ENCODE measurements around the gene ABCC1.
A peak's percentile ranks its signal among the peaks of the same experiment; 100 is the strongest.

Gene ABCC1

GRCh38 chr16:16051132-16051531 is 101.7 kb downstream of the ABCC1 start:
- no peak for DNase-seq

GRCh38 chr16:16052916-16053315 is 103.5 kb downstream of the ABCC1 start:
- no peak for DNase-seq

- no peak for DNase-seq
These were observed 107.7 kb downstream of the ABCC1 start for GRCh38 chr16:16057102-16057501.

GRCh38 chr16:16059160-16059559 is 109.7 kb downstream of the ABCC1 start:
- no peak for DNase-seq

GRCh38 chr16:16059895-16060590 is 110.6 kb downstream of the ABCC1 start:
- DNase-seq, result no peak

- no peak for DNase-seq
These were observed 112.9 kb downstream of the ABCC1 start for GRCh38 chr16:16062023-16062937.

- DNase-seq, result no peak
These were observed 114.3 kb downstream of the ABCC1 start for GRCh38 chr16:16063683-16064082.

- no peak for DNase-seq
These were observed 115.5 kb downstream of the ABCC1 start for GRCh38 chr16:16064874-16065384.

- peak; percentile 83 for DNase-seq
These were observed 117.7 kb downstream of the ABCC1 start for GRCh38 chr16:16067127-16067526.

- DNase-seq, result no peak
These were observed 122.3 kb downstream of the ABCC1 start for GRCh38 chr16:16071631-16072244.

GRCh38 chr16:16073001-16073545 is 123.7 kb downstream of the ABCC1 start:
- no peak for DNase-seq

GRCh38 chr16:16073891-16074881 is 124.8 kb downstream of the ABCC1 start:
- DNase-seq, result no peak

- no peak for DNase-seq
These were observed 126.3 kb downstream of the ABCC1 start for GRCh38 chr16:16075488-16076422.

GRCh38 chr16:16076423-16076813 is 127.0 kb downstream of the ABCC1 start:
- no peak for DNase-seq

- no peak for DNase-seq
These were observed 131.1 kb downstream of the ABCC1 start for GRCh38 chr16:16080465-16081065.

- no peak for DNase-seq
These were observed 131.7 kb downstream of the ABCC1 start for GRCh38 chr16:16081141-16081540.

- no peak for DNase-seq
These were observed 132.8 kb downstream of the ABCC1 start for GRCh38 chr16:16082255-16082654.

- DNase-seq, result no peak
These were observed 134.2 kb downstream of the ABCC1 start for GRCh38 chr16:16083421-16084156.

GRCh38 chr16:16084874-16085273 is 135.5 kb downstream of the ABCC1 start:
- DNase-seq, result no peak

Measured in NCI-H2171 (cell line).